Activated T-cell treated with anti-CD3 and anti-CD28 coated beads for 48 hours (primary cell): ENCODE data around the gene PKP3.
"Not testable (repeated sequence)": the region's sequence is repeated elsewhere in the genome, so short reads cannot be mapped to it uniquely, and the experiment has no call there.

ENCODE experiments used
- DNase-seq: peaks from one replicate; pipeline ENCODE4 v3.0.0-alpha.2; 2020; ENCODE audit warnings: low read depth

The PKP3 gene

DNA sequence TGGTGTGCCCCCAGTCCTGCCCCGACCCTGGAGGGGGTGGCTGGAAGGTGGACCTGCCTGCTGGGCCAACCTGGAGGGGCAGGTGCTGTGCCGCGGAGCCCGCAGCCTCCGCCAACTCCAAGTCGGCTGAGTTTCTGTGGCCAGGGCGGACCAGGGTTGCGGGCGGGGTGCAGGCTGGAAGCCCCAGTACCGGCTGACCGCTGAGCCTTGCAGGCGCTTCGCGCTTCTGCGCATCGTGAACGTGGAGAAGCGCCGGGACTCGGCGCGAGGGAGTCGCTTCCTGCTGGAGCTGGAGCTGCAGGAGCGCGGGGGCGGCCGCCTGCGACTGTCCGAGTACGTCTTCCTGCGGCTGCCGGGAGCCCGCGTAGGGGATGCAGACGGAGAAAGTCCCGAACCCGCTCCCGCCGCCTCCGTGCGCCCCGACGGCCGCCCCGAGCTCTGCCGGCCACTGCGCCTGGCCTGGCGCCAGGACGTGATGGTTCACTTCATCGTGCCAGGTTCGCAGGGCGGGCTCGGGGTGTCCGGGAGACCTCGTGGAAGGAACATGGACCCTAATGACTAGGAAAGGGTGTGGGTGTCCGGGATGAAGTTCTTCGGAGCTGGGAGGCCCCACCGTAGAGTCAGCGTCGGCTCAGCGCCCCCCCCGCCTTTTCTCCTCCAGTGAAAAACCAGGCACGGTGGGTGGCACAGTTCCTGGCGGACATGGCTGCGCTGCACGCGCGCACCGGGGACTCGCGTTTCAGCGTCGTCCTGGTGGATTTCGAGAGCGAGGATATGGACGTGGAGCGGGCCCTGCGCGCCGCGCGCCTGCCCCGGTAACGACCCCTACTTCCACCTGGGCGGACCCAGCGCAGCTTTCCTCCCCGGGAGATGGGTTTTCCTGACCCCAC lies 14.6 kb upstream of the PKP3 start:
- DNase-seq: no peak

DNA sequence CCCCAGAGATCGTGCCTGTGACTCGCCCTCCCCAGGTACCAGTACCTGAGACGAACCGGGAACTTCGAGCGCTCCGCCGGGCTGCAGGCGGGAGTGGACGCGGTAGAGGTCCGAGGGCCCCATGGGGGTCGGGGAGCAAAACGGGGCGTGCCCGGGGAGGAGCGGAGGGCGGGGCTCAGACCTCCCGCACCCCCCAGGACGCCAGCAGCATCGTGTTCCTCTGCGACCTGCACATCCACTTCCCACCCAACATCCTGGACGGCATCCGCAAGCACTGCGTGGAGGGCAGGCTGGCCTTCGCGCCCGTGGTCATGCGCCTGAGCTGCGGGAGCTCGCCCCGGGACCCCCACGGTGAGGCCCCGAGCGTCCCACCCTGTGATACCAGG lies 13.9 kb upstream of the PKP3 start:
- DNase-seq: no peak

- DNase-seq: no peak
Observed at GRCh38 chr11:380491-380890, 13.5 kb upstream of the PKP3 start.

DNA sequence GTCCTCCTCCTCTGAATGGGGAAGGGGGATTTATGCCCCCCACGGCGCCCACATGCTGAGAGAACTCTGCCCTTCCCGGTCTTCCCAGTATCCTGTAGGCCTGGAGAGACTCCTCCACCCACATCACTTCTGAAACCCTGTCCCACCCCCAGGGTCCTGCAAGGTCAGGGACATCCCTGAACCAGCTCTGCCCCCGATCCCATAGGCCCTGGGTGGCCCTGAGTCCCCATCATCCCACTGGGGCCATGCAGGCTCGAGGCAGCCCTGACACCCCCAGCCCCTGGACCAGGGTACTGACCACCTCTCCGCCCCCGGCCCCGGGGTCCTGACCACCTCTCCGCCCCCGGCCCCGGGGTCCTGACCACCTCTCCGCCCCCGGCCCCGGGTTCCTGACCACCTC lies 13.0 kb upstream of the PKP3 start:
- no peak for DNase-seq

- DNase-seq: no peak
Observed at GRCh38 chr11:381501-382072, 12.4 kb upstream of the PKP3 start.

DNA sequence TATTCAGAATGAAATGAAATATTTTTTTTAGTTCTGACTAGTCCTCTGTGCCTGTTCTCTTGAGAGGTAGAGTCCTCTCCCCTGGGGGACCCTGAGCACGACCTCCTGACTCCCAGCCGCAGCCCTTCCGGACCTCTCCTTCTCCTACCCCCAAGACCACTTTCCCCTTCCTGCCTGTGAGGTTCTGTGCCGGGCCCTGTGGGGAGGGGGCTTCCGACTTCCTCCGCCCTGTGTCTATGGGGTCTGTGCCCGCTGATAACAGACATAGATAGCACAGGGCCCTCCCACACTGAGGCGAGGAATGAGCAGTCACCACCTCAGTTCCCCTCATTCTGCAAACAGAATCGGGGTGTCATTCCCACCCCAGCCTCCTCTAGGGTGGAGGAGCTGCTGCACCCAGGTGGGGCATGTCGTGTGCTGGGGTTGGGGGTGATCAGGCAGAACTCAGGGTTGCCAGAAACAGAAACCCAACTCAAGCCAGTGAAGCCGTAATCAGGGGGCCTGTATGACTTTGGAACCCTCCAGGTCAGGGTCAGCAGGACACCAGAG lies 11.9 kb upstream of the PKP3 start:
- DNase-seq: no peak

- no peak for DNase-seq
Observed at GRCh38 chr11:383431-383830, 10.6 kb upstream of the PKP3 start.

GRCh38 chr11:384511-384910 lies 9.5 kb upstream of the PKP3 start:
- DNase-seq: no peak

- no peak for DNase-seq
Observed at GRCh38 chr11:385594-386351, 8.2 kb upstream of the PKP3 start.

GRCh38 chr11:386483-386882 lies 7.5 kb upstream of the PKP3 start:
- no peak for DNase-seq

- no peak for DNase-seq
Observed at GRCh38 chr11:387193-387793, 6.7 kb upstream of the PKP3 start.

- not testable (repeated sequence) for DNase-seq
Observed at GRCh38 chr11:389369-389768, 4.6 kb upstream of the PKP3 start.

DNA sequence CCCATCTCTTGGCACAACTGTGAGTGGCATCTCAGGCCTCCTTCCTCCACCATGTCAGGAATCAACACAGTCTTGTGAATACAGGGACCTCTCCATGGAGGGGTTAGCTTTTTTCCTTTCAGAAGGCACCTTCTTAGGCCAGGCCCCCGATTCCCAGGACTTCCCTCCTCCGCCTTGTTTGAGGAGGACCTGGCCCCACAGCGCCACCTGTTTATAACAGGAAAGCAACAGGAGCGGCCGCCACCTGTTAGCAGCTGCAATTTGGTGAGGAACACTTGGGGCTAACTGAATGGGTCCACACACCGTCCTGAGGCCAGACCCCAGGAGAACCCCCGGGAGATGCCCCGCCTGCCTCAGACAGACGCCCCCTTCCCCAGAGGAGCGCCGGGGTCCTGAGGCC lies 3.8 kb upstream of the PKP3 start:
- no peak for DNase-seq

DNA sequence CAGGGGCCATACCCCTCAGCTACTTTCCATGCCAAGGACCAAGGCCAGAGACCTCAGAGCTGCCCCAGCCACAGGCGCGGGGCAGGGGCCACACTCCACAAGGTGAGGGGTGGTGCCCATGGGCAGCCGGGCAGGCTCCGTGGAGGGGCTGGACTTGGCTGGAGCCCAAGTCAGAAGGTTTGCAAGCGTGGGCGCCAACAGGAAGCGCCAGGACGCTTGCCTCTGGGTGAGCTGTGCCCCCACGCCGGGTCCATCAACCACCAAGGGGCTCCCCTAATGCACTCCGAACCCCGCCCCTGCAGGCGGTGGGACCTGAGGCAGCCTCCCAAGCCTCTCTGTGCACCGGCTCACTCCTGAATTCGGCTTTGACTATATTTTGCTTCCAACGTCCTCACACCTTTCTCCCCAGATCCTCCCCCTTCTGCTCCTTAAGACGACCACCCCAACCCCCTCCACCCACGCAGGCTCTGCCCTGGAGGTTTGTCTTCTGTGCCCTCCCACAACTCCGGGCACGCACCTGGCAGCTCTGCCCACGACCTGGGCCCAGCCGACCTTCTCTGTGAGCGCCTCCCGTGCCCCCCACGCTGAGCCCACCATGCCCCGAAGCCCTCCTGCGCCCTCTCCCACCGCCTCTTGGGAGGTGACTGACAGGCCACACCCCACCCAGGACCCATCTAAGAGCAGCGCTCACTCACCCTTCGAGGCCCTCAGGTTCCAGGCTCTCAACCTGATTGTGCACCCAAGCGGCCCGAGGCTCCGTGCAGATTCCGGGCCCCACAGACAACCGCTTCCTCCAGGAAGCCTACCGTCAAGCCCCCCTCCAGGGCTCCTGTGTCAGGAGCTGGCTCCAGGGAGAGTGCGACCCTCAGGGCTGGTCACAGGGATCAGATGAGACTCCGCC lies 2.6 kb upstream of the PKP3 start:
- no peak for DNase-seq

DNA sequence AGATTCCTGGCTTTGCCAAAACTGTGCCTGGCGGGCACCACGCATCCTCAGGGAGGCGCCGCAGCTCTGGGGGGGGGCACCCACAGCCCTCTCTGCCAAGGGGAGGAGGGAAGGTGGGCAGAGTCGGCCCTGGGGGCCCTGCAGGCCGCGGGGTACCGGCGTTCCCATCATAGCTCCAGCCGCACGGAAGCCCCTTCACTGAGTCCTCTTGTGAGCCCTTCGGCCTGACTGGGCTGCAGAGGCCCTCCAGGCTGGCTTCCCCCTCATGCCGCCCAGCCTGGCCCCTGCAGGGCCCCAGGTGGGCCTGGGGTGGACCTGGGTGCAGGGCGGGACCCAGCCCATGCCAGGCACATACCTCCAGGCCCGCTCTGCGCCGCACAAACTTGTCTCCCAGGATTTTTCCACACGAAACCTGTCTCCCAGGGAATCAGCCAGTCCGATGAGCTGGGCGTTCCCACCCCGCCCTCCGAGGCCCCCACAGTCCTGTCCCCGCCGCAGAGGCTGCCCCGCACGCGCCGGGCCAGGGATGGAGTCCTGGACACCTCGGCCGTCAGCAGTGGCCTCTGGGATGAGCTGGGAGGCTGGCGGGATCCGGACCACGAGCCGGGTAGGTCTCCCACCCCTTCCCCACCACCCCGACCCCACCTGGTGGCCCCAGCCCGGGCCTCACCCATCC lies 1.8 kb upstream of the PKP3 start:
- DNase-seq: no peak

DNA sequence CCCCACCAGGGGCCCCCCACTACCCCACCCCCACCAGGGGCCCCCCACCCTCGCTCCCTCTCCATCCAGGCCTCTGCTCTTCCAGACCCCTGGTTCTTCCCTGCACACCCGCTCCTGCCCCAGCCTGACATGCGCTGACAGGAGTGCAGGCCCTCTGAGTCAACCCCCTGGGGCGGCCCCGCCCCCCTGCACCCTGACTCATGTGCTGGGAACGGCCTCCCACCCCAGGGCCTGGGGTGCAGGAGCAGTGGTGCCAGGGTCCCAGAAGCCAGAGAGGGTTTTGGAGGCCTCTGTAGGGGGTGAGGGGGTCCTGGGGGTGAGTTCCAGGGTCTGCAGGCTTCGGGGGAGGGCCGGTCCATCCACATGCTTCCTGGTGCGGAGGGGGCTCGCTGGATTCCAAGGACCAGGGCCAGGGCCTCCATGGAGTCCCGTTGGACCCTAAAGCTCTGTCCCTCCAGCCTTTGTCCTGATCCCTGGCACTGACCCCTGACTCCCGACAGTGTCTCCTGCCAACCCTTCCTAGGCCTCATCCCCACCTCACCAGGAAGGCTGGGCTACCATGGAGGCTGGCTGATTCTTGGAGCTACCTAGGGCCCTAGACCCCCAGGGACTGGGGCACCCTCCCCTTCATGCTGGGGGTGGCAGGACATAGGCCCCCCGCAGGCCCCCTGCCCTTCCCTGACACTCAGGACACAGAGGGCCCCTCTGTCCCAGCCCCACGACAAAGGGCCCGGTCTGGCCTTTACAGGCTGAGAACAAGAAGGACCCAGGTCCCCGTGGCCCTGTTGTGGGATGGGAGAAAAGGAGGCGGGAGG lies 583 bp upstream of the PKP3 start:
- no peak for DNase-seq

- DNase-seq: no peak
Observed at GRCh38 chr11:394858-395655, 1.0 kb downstream of the PKP3 start.

- no peak for DNase-seq
Observed at GRCh38 chr11:395866-396265, 1.9 kb downstream of the PKP3 start.

DNA sequence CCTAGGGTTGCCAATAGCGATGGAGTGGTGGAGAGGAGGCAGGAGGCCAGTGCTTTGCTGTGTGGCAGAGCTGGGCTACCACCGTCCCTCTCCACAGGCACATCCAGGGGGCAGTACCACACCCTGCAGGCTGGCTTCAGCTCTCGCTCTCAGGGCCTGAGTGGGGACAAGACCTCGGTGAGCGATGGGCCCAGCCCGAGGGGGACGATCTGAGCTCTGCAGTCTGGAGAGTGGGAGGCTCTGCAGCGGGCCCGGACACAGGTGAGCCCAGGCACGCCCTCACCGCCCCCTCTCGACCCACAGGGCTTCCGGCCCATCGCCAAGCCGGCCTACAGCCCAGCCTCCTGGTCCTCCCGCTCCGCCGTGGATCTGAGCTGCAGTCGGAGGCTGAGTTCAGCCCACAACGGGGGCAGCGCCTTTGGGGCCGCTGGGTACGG lies 2.5 kb downstream of the PKP3 start:
- no peak for DNase-seq
